GM21526 (cell line): ENCODE measurements around the gene TMEM86A.

Experiments used
- ATAC-seq: cut with Tn5 transposase; IDR thresholded peaks from one replicate; pipeline ENCODE4 v1.9.1; 2021; ENCODE audit warnings: moderate library complexity; ENCODE audit not compliant: unreplicated experiment, low FRiP score

The TMEM86A gene

GRCh38 chr11:18699848-18700261, 1.3 kb downstream of the TMEM86A start:
- ATAC-seq, result no peak

- no peak for ATAC-seq
Measured at GRCh38 chr11:18700375-18700774, 1.8 kb downstream of the TMEM86A start.

- ATAC-seq, result no peak
Measured at GRCh38 chr11:18700872-18701271, 2.3 kb downstream of the TMEM86A start.

- no peak for ATAC-seq
Measured at GRCh38 chr11:18701614-18702216, 3.1 kb downstream of the TMEM86A start.

GRCh38 chr11:18703001-18703763, 4.6 kb downstream of the TMEM86A start:
- no peak for ATAC-seq

GRCh38 chr11:18704045-18704645, 5.6 kb downstream of the TMEM86A start:
- no peak for ATAC-seq

GRCh38 chr11:18704698-18705097, 6.1 kb downstream of the TMEM86A start:
- ATAC-seq, result no peak

GRCh38 chr11:18705651-18706281, 7.2 kb downstream of the TMEM86A start:
- ATAC-seq, result no peak

- ATAC-seq, result no peak
Measured at GRCh38 chr11:18706330-18707243, 8.0 kb downstream of the TMEM86A start.

GRCh38 chr11:18707811-18708340, 9.3 kb downstream of the TMEM86A start:
- no peak for ATAC-seq

- ATAC-seq, result no peak
Measured at GRCh38 chr11:18709414-18709813, 10.8 kb downstream of the TMEM86A start.

GRCh38 chr11:18710545-18710944, 12.0 kb downstream of the TMEM86A start:
- no peak for ATAC-seq

- ATAC-seq, result no peak
Measured at GRCh38 chr11:18713646-18714442, 15.3 kb downstream of the TMEM86A start.

- ATAC-seq, result no peak
Measured at GRCh38 chr11:18714443-18714780, 15.8 kb downstream of the TMEM86A start.

GRCh38 chr11:18715476-18715875, 16.9 kb downstream of the TMEM86A start:
- ATAC-seq, result no peak

- ATAC-seq, result no peak
Measured at GRCh38 chr11:18720091-18720807, 21.7 kb downstream of the TMEM86A start.

- no peak for ATAC-seq
Measured at GRCh38 chr11:18720808-18721560, 22.4 kb downstream of the TMEM86A start.
